Parathyroid adenoma (tissue), 2 donors: ENCODE measurements around the gene VPS33B.

Source experiments
- H2AFZ ChIP-seq: fragments of 300-600 bp; sonication (generic); one replicate; pipeline ENCODE4 v1.7.0; 2017; ENCODE audit warnings: antibody characterized with exemption, mild to moderate bottlenecking
- H3K27ac ChIP-seq: fragments of 300-600 bp; sonication (generic); one replicate; pipeline ENCODE4 v1.7.0; 2017
- H3K27me3 ChIP-seq: fragments of 300-600 bp; sonication (generic); one replicate; pipeline ENCODE4 v1.7.0; 2017; ENCODE audit warnings: low read length; ENCODE audit not compliant: control insufficient read depth, insufficient read depth
- H3K36me3 ChIP-seq: fragments of 300-600 bp; sonication (generic); one replicate; pipeline ENCODE4 v1.7.0; 2017; ENCODE audit warnings: low read length; ENCODE audit not compliant: control insufficient read depth, insufficient read depth
- H3K4me1 ChIP-seq: fragments of 300-600 bp; sonication (generic); one replicate; pipeline ENCODE4 v1.7.0; 2017; ENCODE audit warnings: control low read depth
- H3K4me2 ChIP-seq: fragments of 300-600 bp; sonication (generic); one replicate; pipeline ENCODE4 v1.7.0; 2017; ENCODE audit warnings: low read length
- H3K4me3 ChIP-seq: fragments of 300-600 bp; sonication (generic); one replicate; pipeline ENCODE4 v1.7.0; 2017; ENCODE audit warnings: low read depth, low read length
- H3K79me2 ChIP-seq: fragments of 300-600 bp; sonication (generic); one replicate; pipeline ENCODE4 v1.7.0; 2017; ENCODE audit warnings: control low read depth
- H3K9ac ChIP-seq: fragments of 300-600 bp; sonication (generic); one replicate; pipeline ENCODE4 v1.7.0; 2017; ENCODE audit warnings: mild to moderate bottlenecking
- H3K9me3 ChIP-seq: fragments of 300-600 bp; sonication (generic); one replicate; pipeline ENCODE4 v1.7.0; 2017; ENCODE audit warnings: low read length; ENCODE audit not compliant: control insufficient read depth
- TF ChIP-seq, protein P1 (sequence below): fragments of 300-600 bp; sonication (generic); IDR thresholded peaks from one replicate; pipeline ENCODE4 v1.7.0; 2017; ENCODE audit warnings: antibody characterized with exemption, mild to moderate bottlenecking
- donor health status: primary hyperparathyroidism.

VPS33B gene

DNA sequence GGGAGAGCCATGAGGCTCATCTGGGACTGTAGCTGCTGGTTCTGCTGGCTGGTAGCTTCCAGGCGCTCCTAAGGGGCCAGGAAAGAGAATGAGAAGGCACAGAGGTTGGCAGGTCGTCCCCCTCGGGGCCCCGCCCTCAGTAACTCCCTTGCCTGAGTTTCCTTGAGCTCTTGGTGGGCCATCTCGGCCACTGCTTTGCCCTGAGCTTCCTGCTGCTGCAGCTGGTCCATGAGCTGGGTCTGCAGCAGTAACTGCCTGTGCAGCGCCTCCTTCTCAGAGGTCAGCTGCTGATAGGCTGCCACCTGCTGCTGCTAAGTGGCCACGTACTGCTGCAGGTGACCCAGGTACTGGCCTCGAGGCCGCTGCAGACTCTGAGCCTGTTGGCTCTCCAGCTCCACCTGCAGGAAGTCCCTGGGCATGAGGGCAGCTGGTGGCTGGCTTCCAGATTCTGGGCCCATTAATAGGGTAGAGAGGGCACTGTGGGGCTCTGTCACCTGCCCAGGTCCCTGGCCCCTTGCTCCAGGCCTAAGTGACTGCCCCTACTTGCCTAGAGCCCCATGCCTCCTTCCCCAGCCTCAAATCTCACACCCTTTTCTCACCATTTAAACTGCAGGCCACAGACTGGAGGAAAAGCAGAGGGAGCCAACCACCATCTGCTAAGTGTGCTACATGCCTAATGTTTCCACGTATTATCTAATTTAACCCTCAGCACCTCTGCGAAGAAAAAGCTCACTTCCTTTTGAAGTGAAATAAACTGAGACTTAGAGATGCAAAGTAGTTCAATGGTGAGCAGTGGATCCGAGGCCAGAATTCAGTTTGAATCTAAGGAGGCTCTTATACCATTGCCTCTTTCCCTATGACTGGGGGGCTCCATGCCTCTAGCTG lies 10.8 kb upstream of the VPS33B start:
- Histone ChIP-seq H2AFZ (peak overlapping the region; percentile 3), H3K27ac (no peak overlapping the region), H3K4me2 (no peak overlapping the region), H3K27me3 (no peaks in the 10 kb centered on the region), H3K9ac (no peak overlapping the region), H3K4me3 (no peak overlapping the region), H3K4me1 (no peaks in the 10 kb centered on the region), H3K79me2 (no peaks in the 10 kb centered on the region), H3K9me3 (no peaks in the 10 kb centered on the region), H3K36me3 (no peaks in the 10 kb centered on the region)
- TF ChIP-seq, protein P1, sequence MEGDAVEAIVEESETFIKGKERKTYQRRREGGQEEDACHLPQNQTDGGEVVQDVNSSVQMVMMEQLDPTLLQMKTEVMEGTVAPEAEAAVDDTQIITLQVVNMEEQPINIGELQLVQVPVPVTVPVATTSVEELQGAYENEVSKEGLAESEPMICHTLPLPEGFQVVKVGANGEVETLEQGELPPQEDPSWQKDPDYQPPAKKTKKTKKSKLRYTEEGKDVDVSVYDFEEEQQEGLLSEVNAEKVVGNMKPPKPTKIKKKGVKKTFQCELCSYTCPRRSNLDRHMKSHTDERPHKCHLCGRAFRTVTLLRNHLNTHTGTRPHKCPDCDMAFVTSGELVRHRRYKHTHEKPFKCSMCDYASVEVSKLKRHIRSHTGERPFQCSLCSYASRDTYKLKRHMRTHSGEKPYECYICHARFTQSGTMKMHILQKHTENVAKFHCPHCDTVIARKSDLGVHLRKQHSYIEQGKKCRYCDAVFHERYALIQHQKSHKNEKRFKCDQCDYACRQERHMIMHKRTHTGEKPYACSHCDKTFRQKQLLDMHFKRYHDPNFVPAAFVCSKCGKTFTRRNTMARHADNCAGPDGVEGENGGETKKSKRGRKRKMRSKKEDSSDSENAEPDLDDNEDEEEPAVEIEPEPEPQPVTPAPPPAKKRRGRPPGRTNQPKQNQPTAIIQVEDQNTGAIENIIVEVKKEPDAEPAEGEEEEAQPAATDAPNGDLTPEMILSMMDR = peak; percentile 57

DNA sequence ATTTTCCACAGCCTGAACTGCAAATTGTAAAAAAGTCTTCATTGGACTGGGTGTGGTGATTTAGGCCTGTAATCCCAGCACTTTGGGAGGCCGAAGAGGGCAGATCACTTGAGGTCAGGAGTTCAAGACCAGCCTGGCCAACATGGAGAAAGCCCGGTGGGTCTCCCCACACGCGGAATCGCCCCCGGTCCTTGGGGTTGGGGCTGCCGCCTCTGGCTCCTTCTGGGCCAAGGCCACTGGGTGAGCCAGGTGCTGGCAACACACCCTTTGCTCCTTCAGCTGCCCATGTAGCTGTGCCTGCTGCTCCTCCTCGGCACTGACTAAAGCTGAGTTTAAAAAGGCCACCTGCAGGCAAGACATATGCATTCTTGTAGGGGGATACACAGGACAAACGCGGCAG lies 9.4 kb upstream of the VPS33B start:
- Histone ChIP-seq H3K36me3 (no peaks in the 10 kb centered on the region), H3K27me3 (no peaks in the 10 kb centered on the region), H2AFZ (no peak overlapping the region), H3K4me3 (no peak overlapping the region), H3K9me3 (no peaks in the 10 kb centered on the region), H3K9ac (no peak overlapping the region), H3K79me2 (no peaks in the 10 kb centered on the region), H3K4me1 (no peaks in the 10 kb centered on the region), H3K4me2 (no peak overlapping the region), H3K27ac (no peak overlapping the region)
- TF ChIP-seq, protein P1 = no peak

DNA sequence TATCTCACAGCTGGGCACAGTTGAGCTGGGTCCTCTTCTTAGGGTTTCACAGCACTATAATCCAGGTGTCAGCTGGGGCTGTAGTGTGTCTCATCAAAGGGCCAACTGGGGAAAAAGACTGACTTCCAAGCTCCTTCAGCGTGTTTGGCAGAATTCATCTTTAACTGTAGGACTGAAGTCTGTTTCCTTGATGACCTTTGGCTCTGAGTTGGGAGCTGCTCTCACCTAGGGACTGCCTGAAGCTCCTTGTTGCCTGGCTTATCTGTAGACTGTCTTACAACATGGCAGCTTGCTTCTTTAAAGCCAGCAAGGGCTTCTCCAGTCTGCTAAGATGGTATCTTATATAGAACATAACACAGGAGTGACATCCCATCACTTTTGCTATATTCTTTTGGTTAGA lies 5.3 kb upstream of the VPS33B start:
- no peaks in the 10 kb centered on the region for H3K27me3 ChIP-seq
- H3K4me1 ChIP-seq = no peaks in the 10 kb centered on the region
- H3K79me2 ChIP-seq = no peaks in the 10 kb centered on the region
- H3K36me3 ChIP-seq = no peaks in the 10 kb centered on the region
- no peaks in the 10 kb centered on the region for H3K9me3 ChIP-seq
- no peak overlapping the region for H3K9ac ChIP-seq
- no peak overlapping the region for H2AFZ ChIP-seq
- H3K27ac ChIP-seq = no peak overlapping the region
- no peak overlapping the region for H3K4me3 ChIP-seq
- no peak overlapping the region for H3K4me2 ChIP-seq
- TF ChIP-seq, protein P1 = no peak

DNA sequence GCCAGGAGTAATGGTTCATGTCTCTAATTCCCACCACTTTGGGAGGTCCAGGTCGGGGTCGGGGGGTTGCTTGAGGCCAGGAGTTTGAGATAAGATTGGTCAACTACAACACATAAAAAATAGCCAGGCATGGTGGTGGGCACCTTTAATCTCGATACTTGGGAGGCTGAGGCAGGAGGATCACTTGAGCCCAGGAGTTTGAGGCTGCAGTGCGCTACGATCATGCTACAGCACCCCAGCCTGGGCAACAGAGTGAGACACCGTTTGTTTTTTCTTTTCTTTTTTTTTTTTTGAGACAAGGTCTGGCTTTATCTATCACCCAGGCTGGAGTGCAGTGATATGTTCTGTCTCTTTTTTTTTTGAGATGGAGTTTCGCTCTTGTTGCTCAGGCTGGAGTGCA lies 1.3 kb upstream of the VPS33B start:
- Histone ChIP-seq H3K9ac (no peak overlapping the region), H3K4me2 (no peak overlapping the region), H3K36me3 (no peaks in the 10 kb centered on the region), H3K27me3 (no peaks in the 10 kb centered on the region), H3K4me3 (no peak overlapping the region), H2AFZ (no peak overlapping the region), H3K4me1 (no peaks in the 10 kb centered on the region), H3K27ac (no peak overlapping the region), H3K9me3 (no peaks in the 10 kb centered on the region), H3K79me2 (no peaks in the 10 kb centered on the region)
- TF ChIP-seq, protein P1 = no peak

DNA sequence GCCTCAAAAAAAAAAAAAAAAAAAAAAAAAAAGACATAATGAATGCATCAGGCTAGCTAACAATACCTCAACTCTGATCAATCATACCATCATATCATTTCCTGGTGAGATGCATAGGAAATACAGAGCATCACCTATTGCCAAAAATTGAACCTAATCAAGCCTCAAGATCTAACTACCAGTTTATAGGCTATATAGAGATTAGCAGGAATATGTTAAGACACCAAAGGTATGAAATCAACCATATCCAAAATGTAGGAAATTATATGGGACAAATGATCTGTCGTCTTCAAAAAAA lies 387 bp upstream of the VPS33B start:
- Histone ChIP-seq H3K9ac (no peak overlapping the region), H3K36me3 (no peaks in the 10 kb centered on the region), H2AFZ (peak overlapping the region; percentile 51), H3K79me2 (no peaks in the 10 kb centered on the region), H3K4me1 (no peaks in the 10 kb centered on the region), H3K4me2 (peak overlapping the region; percentile 68), H3K9me3 (no peaks in the 10 kb centered on the region), H3K4me3 (peak overlapping the region; percentile 72), H3K27ac (peak overlapping the region; percentile 22), H3K27me3 (no peaks in the 10 kb centered on the region)
- TF ChIP-seq, protein P1 = no peak
